SK-N-SH treated with all-trans-retinoic acid at 6 μM for 48 hours (cell line): ENCODE results near the gene IL20RA.
"Not testable (repeated sequence)": the region's sequence is repeated elsewhere in the genome, so short reads cannot be mapped to it uniquely, and the experiment has no call there.

Experiments
- ARNTL ChIP-seq: fragments of 450-650 bp; formaldehyde crosslinking; IDR thresholded peaks from 2 replicates; pipeline ENCODE4 v1.5.0; 2020; ENCODE audit warnings: low read depth, mild to moderate bottlenecking, moderate library complexity, borderline replicate concordance
- CSDC2 ChIP-seq: fragments of 250-450 bp; sonication (Bioruptor Pico); IDR thresholded peaks from 2 replicates; pipeline ENCODE4 v1.5.0; 2020; ENCODE audit warnings: mild to moderate bottlenecking, moderate library complexity
- ESRRG ChIP-seq: fragments of 250-450 bp; sonication (Bioruptor Pico); IDR thresholded peaks from 2 replicates; pipeline ENCODE4 v1.6.1; 2021; ENCODE audit warnings: mild to moderate bottlenecking
- OSR1 ChIP-seq: fragments of 250-450 bp; sonication (Bioruptor Pico); IDR thresholded peaks from 2 replicates; pipeline ENCODE4 v1.8.0; 2022; ENCODE audit warnings: moderate library complexity, mild to moderate bottlenecking, inconsistent platforms
- SNAI2 ChIP-seq: fragments of 250-450 bp; sonication (Bioruptor Pico); IDR thresholded peaks from 2 replicates; pipeline ENCODE4 v1.5.0; 2020; ENCODE audit warnings: mild to moderate bottlenecking, moderate library complexity
- TCF4 ChIP-seq: fragments of 250-450 bp; sonication (Bioruptor Pico); IDR thresholded peaks from 2 replicates; pipeline ENCODE4 v1.8.0; 2021; ENCODE audit warnings: mild to moderate bottlenecking, moderate library complexity, borderline replicate concordance
- ZC3H10 ChIP-seq: fragments of 250-450 bp; sonication (Bioruptor Pico); IDR thresholded peaks from 2 replicates; pipeline ENCODE4 v1.5.1; 2021; ENCODE audit warnings: mild to moderate bottlenecking, moderate library complexity
- ZFP3 ChIP-seq: fragments of 250-450 bp; sonication (Bioruptor Pico); IDR thresholded peaks from 2 replicates; pipeline ENCODE4 v1.5.0; 2020; ENCODE audit warnings: mild to moderate bottlenecking, moderate library complexity
- TF ChIP-seq, protein P1 (sequence below): fragments of 250-450 bp; sonication (Bioruptor Pico); IDR thresholded peaks from 2 replicates; pipeline ENCODE4 v1.5.1; 2020; ENCODE audit warnings: low read depth, mild to moderate bottlenecking, moderate library complexity

DNA sequence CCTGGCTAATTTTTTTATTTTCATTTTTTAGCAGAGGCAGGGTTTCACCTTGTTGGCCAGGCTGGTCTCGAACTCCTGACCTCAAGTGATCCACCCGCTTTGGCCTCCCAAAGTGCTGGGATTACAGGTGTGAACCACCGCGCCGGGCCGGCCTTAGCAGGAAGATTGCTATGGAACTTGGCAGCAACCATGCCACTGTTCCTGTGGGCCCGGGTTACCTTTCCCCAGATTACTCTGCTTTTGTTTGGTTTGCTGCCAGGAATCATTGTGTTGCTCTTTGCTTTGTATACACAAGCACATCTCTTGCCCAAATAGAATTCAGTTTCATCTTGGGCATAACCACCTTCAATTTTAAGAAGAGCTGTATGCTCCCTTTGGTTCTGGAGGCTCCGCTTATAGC, 71.0 kb downstream of the IL20RA start:
- not testable (repeated sequence) for TF ChIP-seq OSR1 (CRISPR knock-in tag); ESRRG (CRISPR knock-in tag); ZFP3 (CRISPR knock-in tag); ZC3H10 (CRISPR knock-in tag); TCF4; SNAI2 (CRISPR knock-in tag); ARNTL (CRISPR knock-in tag); CSDC2 (CRISPR knock-in tag)
- TF ChIP-seq, protein P1, sequence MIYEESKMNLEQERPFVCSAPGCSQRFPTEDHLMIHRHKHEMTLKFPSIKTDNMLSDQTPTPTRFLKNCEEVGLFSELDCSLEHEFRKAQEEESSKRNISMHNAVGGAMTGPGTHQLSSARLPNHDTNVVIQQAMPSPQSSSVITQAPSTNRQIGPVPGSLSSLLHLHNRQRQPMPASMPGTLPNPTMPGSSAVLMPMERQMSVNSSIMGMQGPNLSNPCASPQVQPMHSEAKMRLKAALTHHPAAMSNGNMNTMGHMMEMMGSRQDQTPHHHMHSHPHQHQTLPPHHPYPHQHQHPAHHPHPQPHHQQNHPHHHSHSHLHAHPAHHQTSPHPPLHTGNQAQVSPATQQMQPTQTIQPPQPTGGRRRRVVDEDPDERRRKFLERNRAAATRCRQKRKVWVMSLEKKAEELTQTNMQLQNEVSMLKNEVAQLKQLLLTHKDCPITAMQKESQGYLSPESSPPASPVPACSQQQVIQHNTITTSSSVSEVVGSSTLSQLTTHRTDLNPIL (CRISPR knock-in tag), result not testable (repeated sequence)
